Smooth muscle cell (in vitro differentiated cells): ENCODE data around the gene RPLP1. TPM values are rescaled to one million over a fixed set of nuclear protein-coding genes. Genes with fewer than 3 reads are reported as not detected.

Source experiments
- DNase-seq: peaks from one replicate; lab custom pipeline; 2025; ENCODE audit not compliant: unreplicated experiment; lab: John Stamatoyannopoulos, UW
- H2AFZ ChIP-seq: fragments of 200-600 bp; sonication (generic); 2 replicates; pipeline ENCODE4 v1.6.0; 2016; ENCODE audit warnings: antibody characterized with exemption, low read depth, mild to moderate bottlenecking
- H3F3A ChIP-seq: fragments of 200-600 bp; sonication (generic); 2 replicates; pipeline ENCODE4 v1.6.0; 2017; ENCODE audit warnings: antibody characterized with exemption, low read depth
- H3K27ac ChIP-seq: fragments of 200-600 bp; sonication (generic); 2 replicates; pipeline ENCODE4 v1.5.1; 2016; ENCODE audit warnings: low read depth, mild to moderate bottlenecking
- H3K27me3 ChIP-seq: fragments of 200-600 bp; sonication (generic); 2 replicates; pipeline ENCODE4 v1.6.1; 2016; ENCODE audit warnings: low read depth, mild to moderate bottlenecking
- H3K36me3 ChIP-seq: fragments of 200-600 bp; sonication (generic); 2 replicates; pipeline ENCODE4 v1.5.1; 2016; ENCODE audit warnings: low read depth
- H3K4me1 ChIP-seq: fragments of 200-600 bp; sonication (generic); 2 replicates; pipeline ENCODE4 v1.5.1; 2016; ENCODE audit warnings: low read depth
- H3K4me2 ChIP-seq: fragments of 200-600 bp; sonication (generic); 2 replicates; pipeline ENCODE4 v1.6.0; 2016; ENCODE audit warnings: mild to moderate bottlenecking
- H3K4me3 ChIP-seq: fragments of 200-600 bp; sonication (generic); 2 replicates; pipeline ENCODE4 v1.5.1; 2016; ENCODE audit warnings: mild to moderate bottlenecking
- H3K79me2 ChIP-seq: fragments of 200-600 bp; sonication (generic); 2 replicates; pipeline ENCODE4 v1.6.0; 2016; ENCODE audit warnings: low read depth, mild to moderate bottlenecking
- H3K9ac ChIP-seq: fragments of 200-600 bp; sonication (generic); 2 replicates; pipeline ENCODE4 v1.6.0; 2016; ENCODE audit warnings: low read depth
- H3K9me3 ChIP-seq: fragments of 200-600 bp; sonication (generic); replicated peaks from 2 replicates; pipeline ENCODE4 v1.5.1; 2016; ENCODE audit warnings: low read depth
- H4K20me1 ChIP-seq: fragments of 200-600 bp; sonication (generic); 2 replicates; pipeline ENCODE4 v1.6.0; 2016; ENCODE audit warnings: low read depth
- WGBS: methylation state at CpG from one replicate; pipeline ENCODE4 v1.1.7; 2016; ENCODE audit warnings: low lambda C conversion rate; 5-methylcytosine and 5-hydroxymethylcytosine counted together
- polyA plus RNA-seq: library from polyadenylated mRNA; unstranded; fragments of >200 nt; fragmentation: Nextera tagmentation; extraction: Ambion mirVana; gene quantifications from 2 replicates; pipeline ENCODE4 v1.2.1, GENCODE V29; 2016
- total RNA-seq: library from RNA; depleted of rRNA; stranded (reverse); fragments of >200 nt; gene quantifications from 2 replicates; pipeline ENCODE4 v1.2.3, GENCODE V29; 2014
- TF ChIP-seq, protein P1 (sequence below): fragments of 200-600 bp; sonication (generic); IDR thresholded peaks from 2 replicates; pipeline ENCODE4 v1.5.1; 2017; ENCODE audit warnings: borderline replicate concordance, mild to moderate bottlenecking, antibody characterized with exemption; ENCODE audit not compliant: insufficient read depth, poor library complexity, severe bottlenecking

Gene RPLP1
- total and polyA plus RNA-seq, 2 experiments from 2014 or later: 375 to 1,155 TPM

DNA sequence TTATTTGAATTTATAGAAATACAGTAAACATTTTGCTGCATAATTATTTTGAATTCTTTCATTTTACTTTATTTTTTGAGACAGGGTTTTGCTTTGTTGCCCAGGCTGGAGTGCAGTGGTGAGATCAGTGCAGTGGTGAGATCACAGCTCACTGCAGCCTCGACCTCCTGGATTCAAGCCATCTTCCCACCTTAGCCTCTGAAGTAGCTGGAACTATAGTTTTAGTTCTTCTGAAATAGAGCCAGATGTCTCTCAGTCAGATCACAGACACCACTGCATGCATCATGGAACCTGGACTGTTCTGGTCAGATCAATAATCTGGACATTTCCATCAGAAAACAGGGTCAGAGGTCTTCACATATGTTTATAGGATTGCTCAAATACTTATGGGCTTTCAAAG is 7.9 kb downstream of the RPLP1 start:
- no peaks in the 10 kb centered on the region for H3K36me3 ChIP-seq
- H3K9me3 ChIP-seq: no peaks in the 10 kb centered on the region
- WGBS: 81% methylated on average over 1 of the region's 1 CpG
- H2AFZ ChIP-seq: no peak overlapping the region
- H3K27me3 ChIP-seq: no peaks in the 10 kb centered on the region
- peaks cover 3% of the 10 kb centered on the region for H3K79me2 ChIP-seq
- peaks cover 5% of the 10 kb centered on the region for H3K4me1 ChIP-seq
- H3K27ac ChIP-seq: no peak overlapping the region
- H3K4me3 ChIP-seq: no peak overlapping the region
- TF ChIP-seq, protein P1, sequence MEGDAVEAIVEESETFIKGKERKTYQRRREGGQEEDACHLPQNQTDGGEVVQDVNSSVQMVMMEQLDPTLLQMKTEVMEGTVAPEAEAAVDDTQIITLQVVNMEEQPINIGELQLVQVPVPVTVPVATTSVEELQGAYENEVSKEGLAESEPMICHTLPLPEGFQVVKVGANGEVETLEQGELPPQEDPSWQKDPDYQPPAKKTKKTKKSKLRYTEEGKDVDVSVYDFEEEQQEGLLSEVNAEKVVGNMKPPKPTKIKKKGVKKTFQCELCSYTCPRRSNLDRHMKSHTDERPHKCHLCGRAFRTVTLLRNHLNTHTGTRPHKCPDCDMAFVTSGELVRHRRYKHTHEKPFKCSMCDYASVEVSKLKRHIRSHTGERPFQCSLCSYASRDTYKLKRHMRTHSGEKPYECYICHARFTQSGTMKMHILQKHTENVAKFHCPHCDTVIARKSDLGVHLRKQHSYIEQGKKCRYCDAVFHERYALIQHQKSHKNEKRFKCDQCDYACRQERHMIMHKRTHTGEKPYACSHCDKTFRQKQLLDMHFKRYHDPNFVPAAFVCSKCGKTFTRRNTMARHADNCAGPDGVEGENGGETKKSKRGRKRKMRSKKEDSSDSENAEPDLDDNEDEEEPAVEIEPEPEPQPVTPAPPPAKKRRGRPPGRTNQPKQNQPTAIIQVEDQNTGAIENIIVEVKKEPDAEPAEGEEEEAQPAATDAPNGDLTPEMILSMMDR: no peak
- DNase-seq: no peak
- peaks cover 24% of the 10 kb centered on the region for H3F3A ChIP-seq
- H3K9ac ChIP-seq: no peak overlapping the region
- H4K20me1 ChIP-seq: peaks cover 18% of the 10 kb centered on the region
- no peak overlapping the region for H3K4me2 ChIP-seq

DNA sequence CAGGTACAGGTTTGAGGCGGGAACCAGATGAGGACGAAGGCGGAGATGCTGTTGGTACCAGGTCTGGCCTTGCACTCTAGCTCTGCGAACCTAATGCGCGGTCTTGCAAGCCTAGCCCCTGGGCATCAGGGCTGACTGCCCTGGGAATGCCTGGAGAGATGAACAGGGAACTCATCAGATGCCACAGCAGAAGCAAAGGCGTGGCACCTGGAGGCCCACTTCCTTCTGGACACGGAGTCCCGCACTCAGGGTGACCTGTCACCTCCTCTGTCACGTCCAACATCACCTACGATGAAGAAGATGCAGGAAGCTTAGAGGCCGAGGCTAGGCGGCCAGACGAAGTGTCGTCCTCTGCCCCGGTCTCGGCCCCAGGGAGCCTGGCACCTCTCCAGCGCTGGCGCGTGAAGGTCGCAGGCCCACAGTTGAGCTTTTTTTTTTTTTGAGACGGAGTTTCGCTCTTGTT is 9.4 kb downstream of the RPLP1 start:
- H3K79me2 ChIP-seq: no peaks in the 10 kb centered on the region
- peak overlapping the region; percentile 75 for H3K4me2 ChIP-seq
- no peak overlapping the region for H2AFZ ChIP-seq
- TF ChIP-seq, protein P1: no peak
- H3K9me3 ChIP-seq: no peaks in the 10 kb centered on the region
- H3K4me1 ChIP-seq: peaks cover 5% of the 10 kb centered on the region
- H3K27me3 ChIP-seq: no peaks in the 10 kb centered on the region
- WGBS: 95% methylated on average over 23 of the region's 23 CpGs
- H3K4me3 ChIP-seq: peak overlapping the region; percentile 54
- no peaks in the 10 kb centered on the region for H3K36me3 ChIP-seq
- DNase-seq: no peak
- peaks cover 4% of the 10 kb centered on the region for H4K20me1 ChIP-seq
- H3K27ac ChIP-seq: no peak overlapping the region
- no peak overlapping the region for H3K9ac ChIP-seq
- H3F3A ChIP-seq: peaks cover 18% of the 10 kb centered on the region

DNA sequence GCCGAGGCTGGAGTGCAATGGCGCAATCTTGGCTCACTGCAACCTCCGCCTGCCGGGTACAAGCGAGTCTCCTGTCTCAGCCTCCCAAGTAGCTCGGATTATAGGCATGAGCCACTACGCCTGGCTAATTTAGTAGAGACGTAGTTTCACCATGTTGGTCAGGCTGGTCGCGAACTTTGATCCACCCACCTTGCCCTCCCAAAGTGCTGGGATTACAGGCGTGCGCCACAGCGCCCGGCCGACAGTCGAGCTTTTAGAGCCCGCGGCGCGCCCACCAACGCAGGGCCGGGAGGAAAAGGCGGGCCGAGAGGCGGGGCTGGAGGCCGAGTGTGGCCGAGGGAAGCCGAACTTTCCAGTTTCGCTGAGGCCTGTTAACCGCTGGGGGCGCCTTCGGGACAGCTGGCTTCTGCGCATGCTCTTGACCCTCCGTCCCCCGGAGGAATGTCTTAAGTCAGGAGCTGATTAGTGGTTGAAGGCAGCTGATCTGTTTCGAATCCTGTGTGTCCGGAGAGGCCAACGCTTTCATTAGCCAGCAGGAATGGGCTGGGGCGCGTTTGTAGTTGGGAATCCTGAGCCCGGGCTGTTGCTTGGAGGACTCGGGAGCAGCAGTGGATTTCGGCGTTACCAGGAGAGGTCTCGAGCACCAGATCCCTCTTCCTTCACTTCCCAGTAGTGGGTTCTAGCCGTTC is 10.0 kb downstream of the RPLP1 start:
- peak overlapping the region; percentile 90 for H3K4me2 ChIP-seq
- peaks cover 5% of the 10 kb centered on the region for H3K4me1 ChIP-seq
- no peaks in the 10 kb centered on the region for H3K36me3 ChIP-seq
- TF ChIP-seq, protein P1: peak; percentile 68
- H3K4me3 ChIP-seq: peak overlapping the region; percentile 54
- H3K27ac ChIP-seq: peak overlapping the region; percentile 81
- no peaks in the 10 kb centered on the region for H4K20me1 ChIP-seq
- H3K9ac ChIP-seq: peak overlapping the region; percentile 82
- peak overlapping the region; percentile 71 for H2AFZ ChIP-seq
- peak; percentile 83 for DNase-seq
- WGBS: 11% methylated on average over 46 of the region's 46 CpGs
- H3F3A ChIP-seq: peaks cover 20% of the 10 kb centered on the region
- H3K79me2 ChIP-seq: no peaks in the 10 kb centered on the region
- no peaks in the 10 kb centered on the region for H3K27me3 ChIP-seq
- no peaks in the 10 kb centered on the region for H3K9me3 ChIP-seq
